C4-2B (cell line): ENCODE results near the gene SLC24A3.

Experiments
- H3K27ac ChIP-seq: fragments of 450-650 bp; 2 replicates; pipeline ENCODE4 v1.5.1; 2017
- CTCF ChIP-seq: fragments of 450-650 bp; conservative IDR thresholded peaks from 2 replicates; pipeline ENCODE4 v1.5.1; 2017; ENCODE audit warnings: mild to moderate bottlenecking
- ZFX ChIP-seq: fragments of 450-650 bp; IDR thresholded peaks from 2 replicates; pipeline ENCODE4 v1.6.1; 2017

SLC24A3 gene

GRCh38 chr20:19590382-19590781 lies 377.9 kb downstream of the SLC24A3 start:
- TF ChIP-seq CTCF (no peak), ZFX (no peak)
- H3K27ac ChIP-seq = no peak overlapping the region

- no peak overlapping the region for H3K27ac ChIP-seq
- no peak for TF ChIP-seq CTCF
- no peak for TF ChIP-seq ZFX
Measured at GRCh38 chr20:19593762-19594161, 381.3 kb downstream of the SLC24A3 start.

- H3K27ac ChIP-seq = no peak overlapping the region
- TF ChIP-seq ZFX = no peak
- TF ChIP-seq CTCF = no peak
Measured at GRCh38 chr20:19594896-19595295, 382.5 kb downstream of the SLC24A3 start.

GRCh38 chr20:19598117-19598850 lies 385.8 kb downstream of the SLC24A3 start:
- no peak overlapping the region for H3K27ac ChIP-seq
- no peak for TF ChIP-seq CTCF
- no peak for TF ChIP-seq ZFX

- no peak overlapping the region for H3K27ac ChIP-seq
- TF ChIP-seq CTCF = no peak
- TF ChIP-seq ZFX = no peak
Measured at GRCh38 chr20:19599200-19599599, 386.8 kb downstream of the SLC24A3 start.

GRCh38 chr20:19600042-19600441 lies 387.6 kb downstream of the SLC24A3 start:
- TF ChIP-seq ZFX (no peak), CTCF (no peak)
- H3K27ac ChIP-seq = no peak overlapping the region

GRCh38 chr20:19601126-19601810 lies 388.8 kb downstream of the SLC24A3 start:
- H3K27ac ChIP-seq = no peak overlapping the region
- TF ChIP-seq CTCF = no peak
